ENCODE data around the gene KRT78. TPM values are rescaled to one million over a fixed set of nuclear protein-coding genes. Genes with fewer than 3 reads are reported as not detected.

Gene KRT78
- polyA plus RNA-seq, 3 donors = not detected

DNA sequence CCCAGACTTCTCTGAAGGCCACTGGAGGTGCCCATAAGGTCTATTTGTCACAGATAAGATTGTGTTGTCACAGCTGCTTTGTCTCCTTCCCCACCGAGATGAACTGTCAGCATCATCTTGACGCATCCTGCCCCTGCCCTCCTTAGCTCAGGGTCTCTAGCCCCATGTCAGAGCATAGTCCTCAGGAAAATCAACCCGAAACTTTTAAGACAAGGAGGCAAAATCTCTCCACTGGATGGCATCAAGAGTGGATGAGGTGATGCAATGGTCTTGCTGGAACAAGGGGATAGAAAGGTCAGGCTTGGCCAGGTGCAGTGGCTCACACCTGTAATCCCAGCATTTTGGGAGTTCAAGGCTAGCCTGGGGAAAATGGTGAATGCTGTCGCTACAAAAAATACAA is 22.8 kb downstream of the KRT78 start:
- no peak overlapping the region for H2AFZ ChIP-seq (ENCODE audit: insufficient read depth, low read depth, low read length, poor library complexity, severe bottlenecking)
- H3K4me1 Mint-ChIP-seq = peaks cover 10% of the 10 kb centered on the region
- no peak overlapping the region for H3K4me3 Mint-ChIP-seq
- WGBS (ENCODE audit: insufficient coverage) = 83% methylated on average over 3 of the region's 4 CpGs
- no peak overlapping the region for H3K4me2 ChIP-seq (replicated peaks; ENCODE audit: extremely low read depth, low read length, poor library complexity, severe bottlenecking)
- H3K9me3 ChIP-seq (replicated peaks in 1 of 2; ENCODE audit: control insufficient read depth in 1 of 2, insufficient read depth in 1 of 2, low read length in 2 of 2) = no peaks in the 10 kb centered on the region
- H3K79me2 ChIP-seq (ENCODE audit: insufficient read depth, low read length) = no peaks in the 10 kb centered on the region
- peaks cover 0 to 6% of the 10 kb centered on the region in 2 donors for H3K4me1 ChIP-seq (ENCODE audit: control insufficient read depth in 1 of 2, insufficient read depth in 2 of 2, low read length in 2 of 2)
- no peaks in the 10 kb centered on the region for H3K36me3 Mint-ChIP-seq
- H3K9me3 Mint-ChIP-seq = no peaks in the 10 kb centered on the region
- DNase-seq = no peak
- H3K27ac Mint-ChIP-seq = no peak overlapping the region
- no peaks in the 10 kb centered on the region for H3K27me3 ChIP-seq (ENCODE audit: control insufficient read depth in 2 of 2, insufficient read depth in 2 of 2, low read length in 2 of 2)
- no peak overlapping the region for H3K9ac ChIP-seq (ENCODE audit: insufficient read depth, low read length, poor library complexity, severe bottlenecking)
- H3K27ac ChIP-seq (ENCODE audit: low read depth in 1 of 2, low read length in 2 of 2) = no peak overlapping the region
- no peaks in the 10 kb centered on the region for H3K36me3 ChIP-seq (replicated peaks in 1 of 2; ENCODE audit: control insufficient read depth in 1 of 2, insufficient read depth in 2 of 2, low read length in 2 of 2)
- TF ChIP-seq, protein P1, sequence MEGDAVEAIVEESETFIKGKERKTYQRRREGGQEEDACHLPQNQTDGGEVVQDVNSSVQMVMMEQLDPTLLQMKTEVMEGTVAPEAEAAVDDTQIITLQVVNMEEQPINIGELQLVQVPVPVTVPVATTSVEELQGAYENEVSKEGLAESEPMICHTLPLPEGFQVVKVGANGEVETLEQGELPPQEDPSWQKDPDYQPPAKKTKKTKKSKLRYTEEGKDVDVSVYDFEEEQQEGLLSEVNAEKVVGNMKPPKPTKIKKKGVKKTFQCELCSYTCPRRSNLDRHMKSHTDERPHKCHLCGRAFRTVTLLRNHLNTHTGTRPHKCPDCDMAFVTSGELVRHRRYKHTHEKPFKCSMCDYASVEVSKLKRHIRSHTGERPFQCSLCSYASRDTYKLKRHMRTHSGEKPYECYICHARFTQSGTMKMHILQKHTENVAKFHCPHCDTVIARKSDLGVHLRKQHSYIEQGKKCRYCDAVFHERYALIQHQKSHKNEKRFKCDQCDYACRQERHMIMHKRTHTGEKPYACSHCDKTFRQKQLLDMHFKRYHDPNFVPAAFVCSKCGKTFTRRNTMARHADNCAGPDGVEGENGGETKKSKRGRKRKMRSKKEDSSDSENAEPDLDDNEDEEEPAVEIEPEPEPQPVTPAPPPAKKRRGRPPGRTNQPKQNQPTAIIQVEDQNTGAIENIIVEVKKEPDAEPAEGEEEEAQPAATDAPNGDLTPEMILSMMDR (IDR thresholded peaks at IDR 0.05) = no peak
- H3K27me3 Mint-ChIP-seq (ENCODE audit: low read depth in 3 of 3) = peaks cover 0 to 5% (median 1%) of the 10 kb centered on the region in 3 donors
- no peaks in the 10 kb centered on the region for H4K20me1 ChIP-seq (ENCODE audit: insufficient read depth, low read length)
- intact Hi-C loops (cut with micrococcal nuclease) = no loop called here
- H3K4me3 ChIP-seq (replicated peaks in 1 of 3; ENCODE audit: low read depth in 2 of 3, low read length in 3 of 3) = no peak overlapping the region

DNA sequence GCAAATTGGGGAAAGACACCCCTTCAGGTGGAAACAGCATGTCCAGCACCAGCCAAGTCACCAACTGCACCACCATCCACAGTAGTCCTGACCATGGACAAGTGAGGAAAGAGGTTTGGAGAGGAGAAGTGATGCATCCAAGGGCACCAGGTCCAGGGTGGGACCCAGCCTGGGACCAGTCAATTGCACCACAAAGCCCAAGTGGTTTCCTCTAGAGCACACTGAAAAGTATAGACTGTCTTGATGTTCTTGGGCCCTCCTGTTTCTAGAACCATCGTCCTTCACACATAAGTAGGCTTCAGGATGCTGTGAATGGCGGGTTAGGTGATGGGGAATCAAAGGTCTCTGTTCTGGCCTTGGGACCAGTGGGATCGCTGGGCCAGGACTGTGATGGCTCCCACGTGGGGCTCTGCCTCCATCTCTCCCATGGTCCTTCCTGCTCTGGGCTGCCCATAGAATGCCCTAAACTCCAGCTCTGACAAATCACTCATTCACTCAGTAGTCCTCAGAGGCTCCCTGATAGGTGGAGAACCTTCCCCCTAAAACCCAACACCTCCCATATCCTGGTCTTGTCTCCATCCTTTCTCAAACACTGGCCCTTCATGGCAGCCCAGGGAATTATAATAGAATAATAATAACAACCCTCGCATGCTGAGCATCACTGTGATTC is 23.9 kb downstream of the KRT78 start:
- TF ChIP-seq, protein P1 (IDR thresholded peaks at IDR 0.05) = no peak
- no peak overlapping the region for H3K4me2 ChIP-seq (replicated peaks; ENCODE audit: extremely low read depth, low read length, poor library complexity, severe bottlenecking)
- H3K9ac ChIP-seq (ENCODE audit: insufficient read depth, low read length, poor library complexity, severe bottlenecking) = no peak overlapping the region
- H3K27me3 ChIP-seq (ENCODE audit: control insufficient read depth in 2 of 2, insufficient read depth in 2 of 2, low read length in 2 of 2) = no peaks in the 10 kb centered on the region
- no peak overlapping the region for H2AFZ ChIP-seq (ENCODE audit: insufficient read depth, low read depth, low read length, poor library complexity, severe bottlenecking)
- H3K36me3 Mint-ChIP-seq = no peaks in the 10 kb centered on the region
- no peak overlapping the region for H3K4me3 Mint-ChIP-seq
- intact Hi-C loops (cut with micrococcal nuclease) = no loop called here
- H3K27ac Mint-ChIP-seq = no peak overlapping the region
- H3K4me1 ChIP-seq (ENCODE audit: control insufficient read depth in 1 of 2, insufficient read depth in 2 of 2, low read length in 2 of 2) = peaks cover 0 to 6% of the 10 kb centered on the region in 2 donors
- H3K36me3 ChIP-seq (replicated peaks in 1 of 2; ENCODE audit: control insufficient read depth in 1 of 2, insufficient read depth in 2 of 2, low read length in 2 of 2) = no peaks in the 10 kb centered on the region
- no peak overlapping the region for H3K4me3 ChIP-seq (replicated peaks in 1 of 3; ENCODE audit: low read depth in 2 of 3, low read length in 3 of 3)
- WGBS (ENCODE audit: insufficient coverage) = 100% methylated on average over 2 of the region's 5 CpGs
- peaks cover 10% of the 10 kb centered on the region for H3K4me1 Mint-ChIP-seq
- no peak for DNase-seq
- no peaks in the 10 kb centered on the region for H3K9me3 Mint-ChIP-seq
- H3K27me3 Mint-ChIP-seq (ENCODE audit: low read depth in 3 of 3) = peaks cover 0 to 7% (median 3%) of the 10 kb centered on the region in 3 donors
- no peaks in the 10 kb centered on the region for H3K79me2 ChIP-seq (ENCODE audit: insufficient read depth, low read length)
- H4K20me1 ChIP-seq (ENCODE audit: insufficient read depth, low read length) = no peaks in the 10 kb centered on the region
- no peaks in the 10 kb centered on the region for H3K9me3 ChIP-seq (replicated peaks in 1 of 2; ENCODE audit: control insufficient read depth in 1 of 2, insufficient read depth in 1 of 2, low read length in 2 of 2)
- H3K27ac ChIP-seq (ENCODE audit: low read depth in 1 of 2, low read length in 2 of 2) = no peak overlapping the region

Measured in CD14-positive monocyte (primary cell).